Chondrocyte (in vitro differentiated cells): Measurements from ENCODE around the gene JMJD6. TPM values are rescaled to one million over a fixed set of nuclear protein-coding genes. Genes with fewer than 3 reads are reported as not detected.
A peak's percentile ranks its signal among the peaks of the same experiment; 100 is the strongest.

Experiments
- DNase-seq: peaks from one replicate; pipeline ENCODE4 v3.0.0; 2021; ENCODE audit warnings: mixed read lengths, low spot score
- H3K27ac Mint-ChIP-seq: one replicate; pipeline ENCODE4 v1.8.0; 2021; ENCODE audit warnings: mild to moderate bottlenecking, moderate library complexity, mixed read lengths; ENCODE audit not compliant: unreplicated experiment
- H3K27me3 Mint-ChIP-seq: 2 replicates; pipeline ENCODE4 v1.8.0; 2021; ENCODE audit warnings: low read depth, mixed read lengths
- H3K36me3 Mint-ChIP-seq: 2 replicates; pipeline ENCODE4 v1.8.0; 2021; ENCODE audit warnings: low read depth, mixed read lengths
- H3K4me1 Mint-ChIP-seq: 2 replicates; pipeline ENCODE4 v1.8.0; 2021; ENCODE audit warnings: low read depth, mild to moderate bottlenecking, mixed read lengths
- H3K4me3 Mint-ChIP-seq: one replicate; pipeline ENCODE4 v1.8.0; 2021; ENCODE audit warnings: mild to moderate bottlenecking, moderate library complexity, mixed read lengths; ENCODE audit not compliant: unreplicated experiment
- H3K9me3 Mint-ChIP-seq: 2 replicates; pipeline ENCODE4 v1.8.0; 2021; ENCODE audit warnings: low read depth, mixed read lengths
- total RNA-seq: library from RNA; stranded (reverse); gene quantifications from 3 replicates; pipeline ENCODE4 v1.2.1, GENCODE V29; 2021
- TF ChIP-seq, protein P1 (sequence below): fragments of 200-600 bp; sonication (generic); IDR thresholded peaks from 2 replicates; pipeline ENCODE4 v1.5.0; 2021; ENCODE audit warnings: antibody characterized with exemption, mild to moderate bottlenecking, moderate library complexity

The JMJD6 gene
- total RNA-seq, 1 donor from 2014 or later = 27.2 TPM

DNA sequence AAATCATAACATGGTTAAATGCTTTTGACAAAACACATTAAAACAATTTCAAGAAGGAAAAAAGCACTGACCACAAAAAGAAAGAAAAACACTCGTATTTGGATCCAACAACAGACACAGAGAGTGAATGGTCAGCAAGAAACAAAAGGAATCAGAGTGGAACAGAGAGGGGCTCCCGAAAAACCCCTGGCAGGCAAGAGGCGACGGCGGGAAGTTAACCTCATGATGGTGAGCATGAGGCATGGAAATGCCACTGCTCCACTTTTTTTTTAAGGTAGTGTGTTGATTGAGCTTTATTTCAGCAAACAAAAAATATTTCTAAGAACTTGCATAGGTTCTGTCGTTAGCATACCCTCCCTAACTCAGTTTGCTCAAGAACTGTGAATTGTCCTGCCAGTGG, 50.8 kb downstream of the JMJD6 start:
- Mint-ChIP-seq H3K4me1 (peaks cover 18% of the 10 kb centered on the region), H3K36me3 (peaks cover 13% of the 10 kb centered on the region), H3K27ac (no peak overlapping the region), H3K27me3 (no peaks in the 10 kb centered on the region), H3K9me3 (no peaks in the 10 kb centered on the region), H3K4me3 (no peak overlapping the region)
- TF ChIP-seq, protein P1, sequence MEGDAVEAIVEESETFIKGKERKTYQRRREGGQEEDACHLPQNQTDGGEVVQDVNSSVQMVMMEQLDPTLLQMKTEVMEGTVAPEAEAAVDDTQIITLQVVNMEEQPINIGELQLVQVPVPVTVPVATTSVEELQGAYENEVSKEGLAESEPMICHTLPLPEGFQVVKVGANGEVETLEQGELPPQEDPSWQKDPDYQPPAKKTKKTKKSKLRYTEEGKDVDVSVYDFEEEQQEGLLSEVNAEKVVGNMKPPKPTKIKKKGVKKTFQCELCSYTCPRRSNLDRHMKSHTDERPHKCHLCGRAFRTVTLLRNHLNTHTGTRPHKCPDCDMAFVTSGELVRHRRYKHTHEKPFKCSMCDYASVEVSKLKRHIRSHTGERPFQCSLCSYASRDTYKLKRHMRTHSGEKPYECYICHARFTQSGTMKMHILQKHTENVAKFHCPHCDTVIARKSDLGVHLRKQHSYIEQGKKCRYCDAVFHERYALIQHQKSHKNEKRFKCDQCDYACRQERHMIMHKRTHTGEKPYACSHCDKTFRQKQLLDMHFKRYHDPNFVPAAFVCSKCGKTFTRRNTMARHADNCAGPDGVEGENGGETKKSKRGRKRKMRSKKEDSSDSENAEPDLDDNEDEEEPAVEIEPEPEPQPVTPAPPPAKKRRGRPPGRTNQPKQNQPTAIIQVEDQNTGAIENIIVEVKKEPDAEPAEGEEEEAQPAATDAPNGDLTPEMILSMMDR = no peak
- DNase-seq = no peak

DNA sequence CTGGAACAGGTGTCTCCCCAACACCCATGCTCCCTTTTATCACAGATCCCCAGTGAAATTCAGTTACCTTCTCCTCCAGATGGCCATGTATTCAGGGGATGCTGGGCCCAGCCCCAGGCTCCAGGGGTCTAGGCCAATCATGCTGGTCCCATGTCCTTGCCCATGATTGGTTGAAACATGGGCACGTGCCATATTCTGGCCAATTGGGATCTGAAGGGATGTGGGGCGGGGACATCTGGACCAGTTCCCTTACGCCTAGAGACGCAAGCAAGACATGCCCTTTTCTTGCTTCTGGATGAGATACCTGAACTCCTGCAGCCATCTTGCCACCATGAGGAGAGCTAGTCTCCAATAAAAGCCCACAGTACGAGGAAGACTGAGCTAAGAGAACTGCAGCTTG, 51.8 kb downstream of the JMJD6 start:
- Mint-ChIP-seq H3K36me3 (peaks cover 10% of the 10 kb centered on the region), H3K4me1 (peaks cover 19% of the 10 kb centered on the region), H3K4me3 (no peak overlapping the region), H3K27me3 (no peaks in the 10 kb centered on the region), H3K9me3 (peaks cover 3% of the 10 kb centered on the region), H3K27ac (no peak overlapping the region)
- TF ChIP-seq, protein P1 = no peak
- DNase-seq = no peak

DNA sequence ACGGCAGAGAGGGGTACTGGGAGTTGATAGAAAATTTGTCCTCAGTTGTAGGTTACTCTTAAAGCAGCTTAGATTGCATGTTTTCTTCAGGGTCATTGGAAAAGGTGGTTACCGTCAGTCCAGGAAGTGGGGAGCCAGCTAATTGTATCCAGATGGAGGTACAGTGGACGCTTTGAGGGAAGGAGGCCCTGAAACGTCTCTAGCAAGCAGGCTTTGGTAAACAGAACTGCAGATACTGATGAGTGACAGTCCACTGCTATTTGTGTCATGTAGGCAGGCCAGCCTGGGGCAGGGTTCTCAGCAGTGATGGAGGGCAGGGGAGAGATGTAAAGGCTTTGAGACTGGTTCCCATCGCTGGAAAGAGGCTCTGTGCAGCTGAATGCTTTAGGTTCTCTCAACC, 52.7 kb downstream of the JMJD6 start:
- TF ChIP-seq, protein P1 = no peak
- no peak overlapping the region for H3K27ac Mint-ChIP-seq
- peaks cover 19% of the 10 kb centered on the region for H3K4me1 Mint-ChIP-seq
- H3K4me3 Mint-ChIP-seq = no peak overlapping the region
- DNase-seq = no peak
- peaks cover 3% of the 10 kb centered on the region for H3K9me3 Mint-ChIP-seq
- H3K27me3 Mint-ChIP-seq = no peaks in the 10 kb centered on the region
- H3K36me3 Mint-ChIP-seq = peaks cover 8% of the 10 kb centered on the region

DNA sequence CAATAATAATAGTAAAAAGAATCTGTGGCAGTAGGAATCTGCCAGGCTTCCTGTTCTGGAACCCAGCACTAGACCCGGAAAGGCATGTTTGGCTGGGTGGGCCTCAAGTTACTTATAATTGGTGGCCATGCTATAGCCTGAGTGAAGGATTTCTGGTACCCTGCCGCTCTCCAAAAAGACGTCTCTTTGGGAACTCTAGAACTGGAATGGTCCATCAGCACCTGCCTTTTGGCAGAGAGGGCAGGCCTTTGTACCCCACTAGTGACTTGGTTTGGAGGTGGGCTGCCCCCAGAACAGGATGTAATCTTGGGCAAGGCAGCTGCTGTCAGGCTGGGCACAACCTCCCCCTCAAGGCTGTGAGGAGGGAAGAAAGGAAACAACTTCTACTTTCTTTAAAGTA, 53.5 kb downstream of the JMJD6 start:
- DNase-seq = no peak
- peaks cover 19% of the 10 kb centered on the region for H3K4me1 Mint-ChIP-seq
- peaks cover 8% of the 10 kb centered on the region for H3K36me3 Mint-ChIP-seq
- H3K4me3 Mint-ChIP-seq = no peak overlapping the region
- H3K9me3 Mint-ChIP-seq = peaks cover 3% of the 10 kb centered on the region
- H3K27me3 Mint-ChIP-seq = no peaks in the 10 kb centered on the region
- H3K27ac Mint-ChIP-seq = no peak overlapping the region
- TF ChIP-seq, protein P1 = no peak

DNA sequence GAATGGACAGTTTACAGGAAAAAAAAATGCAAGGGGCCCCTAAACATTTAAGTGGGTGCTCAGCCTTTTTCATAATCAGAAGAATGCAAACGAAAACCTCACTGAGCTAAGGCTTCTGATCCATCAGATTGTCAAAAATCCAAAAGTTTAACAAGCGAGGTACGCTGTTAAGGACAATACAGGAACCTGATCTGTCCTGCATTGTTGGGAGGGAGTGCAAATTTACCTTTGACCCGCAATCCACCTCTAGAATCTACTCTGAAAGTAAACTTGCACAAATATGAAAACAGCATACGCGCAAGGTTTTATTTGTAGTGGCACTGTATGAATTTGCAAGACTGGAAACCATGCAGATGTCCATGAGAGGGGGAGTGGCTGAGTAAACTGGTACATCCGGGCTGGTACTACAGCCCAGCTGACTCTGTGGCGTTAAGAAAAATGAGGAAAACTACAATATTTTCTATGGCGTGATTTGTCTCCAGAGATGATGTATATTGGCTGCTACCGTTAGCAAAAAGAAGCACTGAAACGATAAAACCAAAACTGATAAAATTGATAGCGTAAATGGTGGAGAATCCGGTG, 54.0 kb downstream of the JMJD6 start:
- H3K36me3 Mint-ChIP-seq = peaks cover 8% of the 10 kb centered on the region
- H3K9me3 Mint-ChIP-seq = peaks cover 3% of the 10 kb centered on the region
- peaks cover 19% of the 10 kb centered on the region for H3K4me1 Mint-ChIP-seq
- peak overlapping the region; percentile 87 for H3K27ac Mint-ChIP-seq
- TF ChIP-seq, protein P1 = no peak
- DNase-seq = no peak
- H3K4me3 Mint-ChIP-seq = peak overlapping the region; percentile 81
- H3K27me3 Mint-ChIP-seq = no peaks in the 10 kb centered on the region
